ENCODE data around the gene DDX6. TPM values are rescaled to one million over a fixed set of nuclear protein-coding genes. Genes with fewer than 3 reads are reported as not detected.
"Not testable (repeated sequence)": the region's sequence is repeated elsewhere in the genome, so short reads cannot be mapped to it uniquely, and the experiment has no call there.

Gene DDX6
- total RNA-seq, 1 donor from 2014 or later: 148 TPM

- Mint-ChIP-seq H3K36me3 (ENCODE audit: unreplicated experiment) (no peaks in the 10 kb centered on the region), H3K4me1 (ENCODE audit: unreplicated experiment) (no peaks in the 10 kb centered on the region), H3K27me3 (ENCODE audit: unreplicated experiment) (peaks cover 7% of the 10 kb centered on the region), H3K27ac (ENCODE audit: unreplicated experiment) (no peak overlapping the region), H3K9me3 (ENCODE audit: unreplicated experiment) (no peaks in the 10 kb centered on the region), H3K4me3 (ENCODE audit: unreplicated experiment) (no peak overlapping the region)
- TF ChIP-seq, protein P1, sequence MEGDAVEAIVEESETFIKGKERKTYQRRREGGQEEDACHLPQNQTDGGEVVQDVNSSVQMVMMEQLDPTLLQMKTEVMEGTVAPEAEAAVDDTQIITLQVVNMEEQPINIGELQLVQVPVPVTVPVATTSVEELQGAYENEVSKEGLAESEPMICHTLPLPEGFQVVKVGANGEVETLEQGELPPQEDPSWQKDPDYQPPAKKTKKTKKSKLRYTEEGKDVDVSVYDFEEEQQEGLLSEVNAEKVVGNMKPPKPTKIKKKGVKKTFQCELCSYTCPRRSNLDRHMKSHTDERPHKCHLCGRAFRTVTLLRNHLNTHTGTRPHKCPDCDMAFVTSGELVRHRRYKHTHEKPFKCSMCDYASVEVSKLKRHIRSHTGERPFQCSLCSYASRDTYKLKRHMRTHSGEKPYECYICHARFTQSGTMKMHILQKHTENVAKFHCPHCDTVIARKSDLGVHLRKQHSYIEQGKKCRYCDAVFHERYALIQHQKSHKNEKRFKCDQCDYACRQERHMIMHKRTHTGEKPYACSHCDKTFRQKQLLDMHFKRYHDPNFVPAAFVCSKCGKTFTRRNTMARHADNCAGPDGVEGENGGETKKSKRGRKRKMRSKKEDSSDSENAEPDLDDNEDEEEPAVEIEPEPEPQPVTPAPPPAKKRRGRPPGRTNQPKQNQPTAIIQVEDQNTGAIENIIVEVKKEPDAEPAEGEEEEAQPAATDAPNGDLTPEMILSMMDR (IDR thresholded peaks at IDR 0.05): no peak
- no peak for DNase-seq (ENCODE audit: extremely low spot score, unreplicated experiment)
Measured at GRCh38 chr11:118827118-118827517, 36.2 kb upstream of the DDX6 start.

- not testable (repeated sequence) for H3K4me1 Mint-ChIP-seq (ENCODE audit: unreplicated experiment); DNase-seq (ENCODE audit: extremely low spot score, unreplicated experiment); H3K9me3 Mint-ChIP-seq (ENCODE audit: unreplicated experiment); H3K27ac Mint-ChIP-seq (ENCODE audit: unreplicated experiment); H3K36me3 Mint-ChIP-seq (ENCODE audit: unreplicated experiment); H3K4me3 Mint-ChIP-seq (ENCODE audit: unreplicated experiment)
- peaks cover 11% of the 10 kb centered on the region for H3K27me3 Mint-ChIP-seq (ENCODE audit: unreplicated experiment)
Measured at GRCh38 chr11:118822936-118823510, 32.1 kb upstream of the DDX6 start.

GRCh38 chr11:118820412-118821357, 29.7 kb upstream of the DDX6 start:
- TF ChIP-seq, protein P1 (IDR thresholded peaks at IDR 0.05): no peak
- Mint-ChIP-seq H3K27ac (ENCODE audit: unreplicated experiment) (no peak overlapping the region), H3K27me3 (ENCODE audit: unreplicated experiment) (peaks cover 5% of the 10 kb centered on the region), H3K9me3 (ENCODE audit: unreplicated experiment) (no peaks in the 10 kb centered on the region), H3K4me3 (ENCODE audit: unreplicated experiment) (no peak overlapping the region), H3K36me3 (ENCODE audit: unreplicated experiment) (no peaks in the 10 kb centered on the region), H3K4me1 (ENCODE audit: unreplicated experiment) (no peaks in the 10 kb centered on the region)
- DNase-seq (ENCODE audit: extremely low spot score, unreplicated experiment): no peak

- H3K4me1 Mint-ChIP-seq (ENCODE audit: unreplicated experiment); H3K4me3 Mint-ChIP-seq (ENCODE audit: unreplicated experiment); H3K9me3 Mint-ChIP-seq (ENCODE audit: unreplicated experiment); H3K36me3 Mint-ChIP-seq (ENCODE audit: unreplicated experiment); DNase-seq (ENCODE audit: extremely low spot score, unreplicated experiment); H3K27ac Mint-ChIP-seq (ENCODE audit: unreplicated experiment); H3K27me3 Mint-ChIP-seq (ENCODE audit: unreplicated experiment): not testable (repeated sequence)
Measured at GRCh38 chr11:118820025-118820379, 29.0 kb upstream of the DDX6 start.

GRCh38 chr11:118819334-118820024, 28.5 kb upstream of the DDX6 start:
- no peak overlapping the region for H3K27ac Mint-ChIP-seq (ENCODE audit: unreplicated experiment)
- peaks cover 5% of the 10 kb centered on the region for H3K27me3 Mint-ChIP-seq (ENCODE audit: unreplicated experiment)
- H3K9me3 Mint-ChIP-seq (ENCODE audit: unreplicated experiment): no peaks in the 10 kb centered on the region

More at GRCh38 chr11:118819334-118820024, 28.5 kb upstream of the DDX6 start:
- no peak for DNase-seq (ENCODE audit: extremely low spot score, unreplicated experiment)
- no peaks in the 10 kb centered on the region for H3K4me1 Mint-ChIP-seq (ENCODE audit: unreplicated experiment)
- no peak overlapping the region for H3K4me3 Mint-ChIP-seq (ENCODE audit: unreplicated experiment)
- TF ChIP-seq, protein P1 (IDR thresholded peaks at IDR 0.05): no peak
- H3K36me3 Mint-ChIP-seq (ENCODE audit: unreplicated experiment): no peaks in the 10 kb centered on the region
